Measurements from ENCODE around the gene RP2. TPM values are rescaled to one million over a fixed set of nuclear protein-coding genes. Genes with fewer than 3 reads are reported as not detected.
A peak's percentile ranks its signal among the peaks of the same experiment; 100 is the strongest.

Gene RP2
- polyA plus RNA-seq, 1 donor (not counting 4 experiments of a cell fraction or from before 2014, with no cell fraction given): 20.9 TPM

DNA sequence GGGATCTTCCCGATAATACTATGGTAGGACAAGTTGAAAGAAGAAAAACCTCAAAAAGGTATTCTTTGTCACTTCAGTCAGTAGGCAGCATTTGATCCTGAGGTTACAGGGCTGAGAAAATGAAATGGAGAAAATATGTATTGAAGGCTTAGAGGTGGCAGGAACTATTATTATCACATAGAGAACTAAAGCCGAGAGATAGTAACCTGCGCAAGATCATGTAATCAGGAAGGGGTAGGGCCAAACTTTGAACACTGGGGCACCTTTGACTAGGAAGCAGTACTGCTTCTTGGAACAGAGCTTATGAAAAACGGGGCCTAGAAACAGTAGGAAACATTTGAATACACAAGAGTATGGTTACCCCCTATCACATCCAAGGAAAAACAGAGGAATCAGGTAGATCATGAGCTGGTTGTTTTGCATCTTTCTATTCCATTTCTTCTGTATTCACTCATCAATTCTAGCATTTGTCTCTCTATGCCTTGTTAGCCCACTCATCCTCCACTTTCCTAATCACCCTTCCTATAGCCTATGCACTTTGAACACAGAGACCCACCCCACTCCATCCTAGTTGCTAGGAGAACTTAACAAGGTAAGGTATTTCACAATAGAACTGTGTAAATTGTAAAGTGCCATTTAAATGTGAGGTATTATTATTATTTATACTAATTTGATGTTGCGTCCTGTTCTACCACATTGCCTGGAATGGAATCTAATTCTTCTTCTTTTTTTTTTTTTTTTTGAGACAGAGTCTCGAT lies 43.3 kb upstream of the RP2 start:
- H3K36me3 ChIP-seq (ENCODE audit: control insufficient read depth in 2 of 2, extremely low read depth in 1 of 2, insufficient read depth in 2 of 2, low read length in 2 of 2): no peaks in the 10 kb centered on the region
- no peak overlapping the region for H3K4me3 ChIP-seq (ENCODE audit: control insufficient read depth in 2 of 3, extremely low read depth in 1 of 3, insufficient read depth in 2 of 3, low read depth in 1 of 3, low read length in 3 of 3)
- H3K9me1 ChIP-seq (ENCODE audit: control insufficient read depth, extremely low read depth, insufficient read depth, low read length): no peaks in the 10 kb centered on the region
- H3K4me1 ChIP-seq (ENCODE audit: control insufficient read depth, extremely low read depth, insufficient read depth, low read length): peaks cover 22% of the 10 kb centered on the region
- H3K4me2 ChIP-seq (ENCODE audit: control insufficient read depth, extremely low read depth, insufficient read depth, low read depth, low read length): no peak overlapping the region
- no peaks in the 10 kb centered on the region for H3K9me3 ChIP-seq (ENCODE audit: control insufficient read depth, low read depth, low read length)
- FAIRE-seq (no peak), DNase-seq (ENCODE audit: low read depth, low spot score) (no peak)
- no peaks in the 10 kb centered on the region for H3K79me2 ChIP-seq (ENCODE audit: control insufficient read depth, insufficient read depth, low read length)
- dilution Hi-C loops (cut with MboI; ENCODE audit: extremely low pct_ligation_motif_present, low sequenced_read_pairs): no loop called here
- TF ChIP-seq EZH2 (IDR thresholded peaks at IDR 0.05; ENCODE audit: low read length): no peak
- TF ChIP-seq, protein P1, sequence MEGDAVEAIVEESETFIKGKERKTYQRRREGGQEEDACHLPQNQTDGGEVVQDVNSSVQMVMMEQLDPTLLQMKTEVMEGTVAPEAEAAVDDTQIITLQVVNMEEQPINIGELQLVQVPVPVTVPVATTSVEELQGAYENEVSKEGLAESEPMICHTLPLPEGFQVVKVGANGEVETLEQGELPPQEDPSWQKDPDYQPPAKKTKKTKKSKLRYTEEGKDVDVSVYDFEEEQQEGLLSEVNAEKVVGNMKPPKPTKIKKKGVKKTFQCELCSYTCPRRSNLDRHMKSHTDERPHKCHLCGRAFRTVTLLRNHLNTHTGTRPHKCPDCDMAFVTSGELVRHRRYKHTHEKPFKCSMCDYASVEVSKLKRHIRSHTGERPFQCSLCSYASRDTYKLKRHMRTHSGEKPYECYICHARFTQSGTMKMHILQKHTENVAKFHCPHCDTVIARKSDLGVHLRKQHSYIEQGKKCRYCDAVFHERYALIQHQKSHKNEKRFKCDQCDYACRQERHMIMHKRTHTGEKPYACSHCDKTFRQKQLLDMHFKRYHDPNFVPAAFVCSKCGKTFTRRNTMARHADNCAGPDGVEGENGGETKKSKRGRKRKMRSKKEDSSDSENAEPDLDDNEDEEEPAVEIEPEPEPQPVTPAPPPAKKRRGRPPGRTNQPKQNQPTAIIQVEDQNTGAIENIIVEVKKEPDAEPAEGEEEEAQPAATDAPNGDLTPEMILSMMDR (optimal IDR thresholded peaks at IDR 0.05 in 1 of 3, IDR thresholded peaks at IDR 0.05 in 1 of 3, conservative IDR thresholded peaks at IDR 0.05 in 1 of 3; ENCODE audit: extremely low read depth in 1 of 3, insufficient read depth in 2 of 3, low read length in 3 of 3): no peak
- H3K9ac ChIP-seq (ENCODE audit: control insufficient read depth, extremely low read depth, insufficient read depth, low read length): no peak overlapping the region
- H2AFZ ChIP-seq (ENCODE audit: control insufficient read depth, low read length): peak overlapping the region; percentile 37
- peak overlapping the region; percentile 20 for H3K27ac ChIP-seq (ENCODE audit: control insufficient read depth, insufficient read depth, low read length)
- no peaks in the 10 kb centered on the region for H3K27me3 ChIP-seq (ENCODE audit: control insufficient read depth, extremely low read depth, insufficient read depth, low read length)
- no peaks in the 10 kb centered on the region for H4K20me1 ChIP-seq (ENCODE audit: control insufficient read depth, extremely low read depth, insufficient read depth, low read length)

DNA sequence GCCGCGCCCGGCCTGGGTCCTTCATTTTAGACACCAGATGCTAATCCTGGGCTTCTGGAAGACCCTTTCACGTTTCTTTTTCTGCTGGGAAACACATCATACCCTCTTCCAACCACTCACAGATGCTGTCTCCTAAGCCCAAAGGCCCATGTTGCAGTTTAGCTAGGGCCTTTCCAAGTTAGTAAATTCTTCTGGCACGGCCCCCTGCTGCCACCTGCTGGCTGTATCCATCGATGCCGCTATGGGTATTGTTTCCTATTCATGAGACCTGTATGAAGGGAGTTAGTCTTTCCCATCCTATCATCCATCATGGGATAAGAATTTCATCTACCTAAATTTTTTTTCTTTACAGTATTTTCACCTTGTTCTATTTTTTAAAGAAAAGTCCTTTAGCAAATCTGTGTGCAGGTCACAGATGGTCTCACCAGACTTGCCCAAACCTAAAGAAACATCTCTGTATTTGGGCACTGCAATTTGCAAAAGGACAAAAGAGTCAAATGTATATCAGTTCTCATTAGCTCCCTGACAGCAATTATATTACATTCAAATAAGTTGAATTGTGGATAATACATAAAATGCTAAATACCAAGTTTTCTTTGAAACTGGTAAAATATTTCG lies 40.2 kb upstream of the RP2 start:
- FAIRE-seq (no peak), DNase-seq (ENCODE audit: low read depth, low spot score) (no peak)
- no peak overlapping the region for H3K27ac ChIP-seq (ENCODE audit: control insufficient read depth, insufficient read depth, low read length)

More for the DNA sequence above, 40.2 kb upstream of the RP2 start:
- Histone ChIP-seq H2AFZ (ENCODE audit: control insufficient read depth, low read length) (no peak overlapping the region), H3K4me1 (ENCODE audit: control insufficient read depth, extremely low read depth, insufficient read depth, low read length) (peaks cover 18% of the 10 kb centered on the region), H3K4me3 (ENCODE audit: control insufficient read depth in 2 of 3, extremely low read depth in 1 of 3, insufficient read depth in 2 of 3, low read depth in 1 of 3, low read length in 3 of 3) (no peak overlapping the region), H3K79me2 (ENCODE audit: control insufficient read depth, insufficient read depth, low read length) (no peaks in the 10 kb centered on the region), H3K27me3 (ENCODE audit: control insufficient read depth, extremely low read depth, insufficient read depth, low read length) (no peaks in the 10 kb centered on the region), H3K9me1 (ENCODE audit: control insufficient read depth, extremely low read depth, insufficient read depth, low read length) (no peaks in the 10 kb centered on the region), H4K20me1 (ENCODE audit: control insufficient read depth, extremely low read depth, insufficient read depth, low read length) (no peaks in the 10 kb centered on the region), H3K36me3 (ENCODE audit: control insufficient read depth in 2 of 2, extremely low read depth in 1 of 2, insufficient read depth in 2 of 2, low read length in 2 of 2) (no peaks in the 10 kb centered on the region), H3K9me3 (ENCODE audit: control insufficient read depth, low read depth, low read length) (no peaks in the 10 kb centered on the region), H3K4me2 (ENCODE audit: control insufficient read depth, extremely low read depth, insufficient read depth, low read depth, low read length) (no peak overlapping the region), H3K9ac (ENCODE audit: control insufficient read depth, extremely low read depth, insufficient read depth, low read length) (no peak overlapping the region)
- no peak for TF ChIP-seq EZH2 (IDR thresholded peaks at IDR 0.05; ENCODE audit: low read length)
- TF ChIP-seq, protein P1 (optimal IDR thresholded peaks at IDR 0.05 in 1 of 3, IDR thresholded peaks at IDR 0.05 in 1 of 3, conservative IDR thresholded peaks at IDR 0.05 in 1 of 3; ENCODE audit: extremely low read depth in 1 of 3, insufficient read depth in 2 of 3, low read length in 3 of 3): peak; percentile 58 to 82 (median 79)
- dilution Hi-C loops (cut with MboI; ENCODE audit: extremely low pct_ligation_motif_present, low sequenced_read_pairs): no loop called here

Data from keratinocyte (primary cell).